ENCODE results near the gene EPM2AIP1. TPM values are rescaled to one million over a fixed set of nuclear protein-coding genes. Genes with fewer than 3 reads are reported as not detected.
A peak's percentile ranks its signal among the peaks of the same experiment; 100 is the strongest.

The EPM2AIP1 gene
- polyA plus RNA-seq, 3 donors: 3.6 to 11.3 (median 5.8) TPM

GRCh38 chr3:37029111-37029510 is 36.2 kb upstream of the EPM2AIP1 start:
- H3K27me3 Mint-ChIP-seq (ENCODE audit: low read depth in 3 of 3): peaks cover 0 to 2% (median 2%) of the 10 kb centered on the region in 3 donors
- Histone ChIP-seq H3K36me3 (replicated peaks in 1 of 2; ENCODE audit: control insufficient read depth in 1 of 2, insufficient read depth in 2 of 2, low read length in 2 of 2) (peaks cover 60 to 84% of the 10 kb centered on the region in 2 donors), H2AFZ (ENCODE audit: insufficient read depth, low read depth, low read length, poor library complexity, severe bottlenecking) (no peak overlapping the region), H3K79me2 (ENCODE audit: insufficient read depth, low read length) (no peaks in the 10 kb centered on the region), H4K20me1 (ENCODE audit: insufficient read depth, low read length) (no peaks in the 10 kb centered on the region), H3K4me1 (ENCODE audit: control insufficient read depth in 1 of 2, insufficient read depth in 2 of 2, low read length in 2 of 2) (peaks cover 11 to 12% of the 10 kb centered on the region in 2 donors), H3K4me3 (replicated peaks in 1 of 3; ENCODE audit: low read depth in 2 of 3, low read length in 3 of 3) (no peak overlapping the region), H3K27me3 (ENCODE audit: control insufficient read depth in 2 of 2, insufficient read depth in 2 of 2, low read length in 2 of 2) (no peaks in the 10 kb centered on the region), H3K9ac (ENCODE audit: insufficient read depth, low read length, poor library complexity, severe bottlenecking) (no peak overlapping the region), H3K9me3 (replicated peaks in 1 of 2; ENCODE audit: control insufficient read depth in 1 of 2, insufficient read depth in 1 of 2, low read length in 2 of 2) (no peaks in the 10 kb centered on the region), H3K27ac (ENCODE audit: low read depth in 1 of 2, low read length in 2 of 2) (no peak overlapping the region), H3K4me2 (replicated peaks; ENCODE audit: extremely low read depth, low read length, poor library complexity, severe bottlenecking) (no peak overlapping the region)
- DNase-seq: no peak
- H3K9me3 Mint-ChIP-seq: peaks cover 0 to 8% (median 3%) of the 10 kb centered on the region in 7 donors
- H3K4me3 Mint-ChIP-seq: no peak overlapping the region
- H3K27ac Mint-ChIP-seq: no peak overlapping the region
- TF ChIP-seq CTCF (IDR thresholded peaks at IDR 0.05): no peak
- intact Hi-C loops (cut with micrococcal nuclease): no loop called here
- WGBS (ENCODE audit: insufficient coverage): no CpG with 5 or more reads among the region's 1 CpG
- peaks cover 10% of the 10 kb centered on the region for H3K4me1 Mint-ChIP-seq
- H3K36me3 Mint-ChIP-seq: peaks cover 75 to 80% of the 10 kb centered on the region in 2 donors

DNA sequence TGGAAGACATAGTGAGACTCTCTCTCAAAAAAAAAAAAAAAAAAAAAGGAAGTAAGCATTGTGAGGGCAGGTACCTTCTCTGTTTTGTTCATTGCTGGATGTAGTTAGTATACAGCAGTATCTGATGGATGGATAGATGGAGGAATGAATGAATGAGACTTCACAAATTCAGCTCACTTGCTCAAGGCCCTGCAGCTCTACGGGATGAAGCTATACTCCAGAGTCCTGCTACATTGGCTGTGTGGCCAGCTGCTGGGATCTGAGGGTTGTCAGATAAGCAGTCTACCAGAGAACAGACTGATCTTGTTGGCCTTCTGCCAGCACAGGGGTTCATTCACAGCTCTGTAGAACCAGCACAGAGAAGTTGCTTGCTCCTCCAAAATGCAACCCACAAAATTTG is 35.4 kb upstream of the EPM2AIP1 start:
- no peak overlapping the region for H3K4me2 ChIP-seq (replicated peaks; ENCODE audit: extremely low read depth, low read length, poor library complexity, severe bottlenecking)
- peak overlapping the region in 1 of 2 donors; percentile 17 for H3K27ac ChIP-seq (ENCODE audit: low read depth in 1 of 2, low read length in 2 of 2)
- no peaks in the 10 kb centered on the region for H3K27me3 ChIP-seq (ENCODE audit: control insufficient read depth in 2 of 2, insufficient read depth in 2 of 2, low read length in 2 of 2)
- intact Hi-C loops (cut with micrococcal nuclease): no loop called here
- H3K4me1 ChIP-seq (ENCODE audit: control insufficient read depth in 1 of 2, insufficient read depth in 2 of 2, low read length in 2 of 2): peaks cover 11 to 13% of the 10 kb centered on the region in 2 donors
- DNase-seq: no peak
- no peak overlapping the region for H3K9ac ChIP-seq (ENCODE audit: insufficient read depth, low read length, poor library complexity, severe bottlenecking)
- H3K27ac Mint-ChIP-seq: peak overlapping the region in 1 of 7 donors; percentile 22
- no peaks in the 10 kb centered on the region for H3K79me2 ChIP-seq (ENCODE audit: insufficient read depth, low read length)
- H3K9me3 Mint-ChIP-seq: peaks cover 0 to 8% (median 2%) of the 10 kb centered on the region in 7 donors
- WGBS (ENCODE audit: insufficient coverage): 100% methylated on average over 1 of the region's 1 CpG
- no peak overlapping the region for H2AFZ ChIP-seq (ENCODE audit: insufficient read depth, low read depth, low read length, poor library complexity, severe bottlenecking)
- H3K4me1 Mint-ChIP-seq: peaks cover 11% of the 10 kb centered on the region
- peaks cover 0 to 2% (median 2%) of the 10 kb centered on the region in 3 donors for H3K27me3 Mint-ChIP-seq (ENCODE audit: low read depth in 3 of 3)
- no peak overlapping the region for H3K4me3 ChIP-seq (replicated peaks in 1 of 3; ENCODE audit: low read depth in 2 of 3, low read length in 3 of 3)
- peaks cover 76 to 79% of the 10 kb centered on the region in 2 donors for H3K36me3 Mint-ChIP-seq
- TF ChIP-seq CTCF (IDR thresholded peaks at IDR 0.05): no peak
- no peaks in the 10 kb centered on the region for H4K20me1 ChIP-seq (ENCODE audit: insufficient read depth, low read length)
- peaks cover 56 to 82% of the 10 kb centered on the region in 2 donors for H3K36me3 ChIP-seq (replicated peaks in 1 of 2; ENCODE audit: control insufficient read depth in 1 of 2, insufficient read depth in 2 of 2, low read length in 2 of 2)
- no peaks in the 10 kb centered on the region for H3K9me3 ChIP-seq (replicated peaks in 1 of 2; ENCODE audit: control insufficient read depth in 1 of 2, insufficient read depth in 1 of 2, low read length in 2 of 2)
- no peak overlapping the region for H3K4me3 Mint-ChIP-seq

Data from CD14-positive monocyte (primary cell).